ENCODE results near the gene APBA2.
"Not testable (repeated sequence)": the region's sequence is repeated elsewhere in the genome, so short reads cannot be mapped to it uniquely, and the experiment has no call there.

Gene APBA2

DNA sequence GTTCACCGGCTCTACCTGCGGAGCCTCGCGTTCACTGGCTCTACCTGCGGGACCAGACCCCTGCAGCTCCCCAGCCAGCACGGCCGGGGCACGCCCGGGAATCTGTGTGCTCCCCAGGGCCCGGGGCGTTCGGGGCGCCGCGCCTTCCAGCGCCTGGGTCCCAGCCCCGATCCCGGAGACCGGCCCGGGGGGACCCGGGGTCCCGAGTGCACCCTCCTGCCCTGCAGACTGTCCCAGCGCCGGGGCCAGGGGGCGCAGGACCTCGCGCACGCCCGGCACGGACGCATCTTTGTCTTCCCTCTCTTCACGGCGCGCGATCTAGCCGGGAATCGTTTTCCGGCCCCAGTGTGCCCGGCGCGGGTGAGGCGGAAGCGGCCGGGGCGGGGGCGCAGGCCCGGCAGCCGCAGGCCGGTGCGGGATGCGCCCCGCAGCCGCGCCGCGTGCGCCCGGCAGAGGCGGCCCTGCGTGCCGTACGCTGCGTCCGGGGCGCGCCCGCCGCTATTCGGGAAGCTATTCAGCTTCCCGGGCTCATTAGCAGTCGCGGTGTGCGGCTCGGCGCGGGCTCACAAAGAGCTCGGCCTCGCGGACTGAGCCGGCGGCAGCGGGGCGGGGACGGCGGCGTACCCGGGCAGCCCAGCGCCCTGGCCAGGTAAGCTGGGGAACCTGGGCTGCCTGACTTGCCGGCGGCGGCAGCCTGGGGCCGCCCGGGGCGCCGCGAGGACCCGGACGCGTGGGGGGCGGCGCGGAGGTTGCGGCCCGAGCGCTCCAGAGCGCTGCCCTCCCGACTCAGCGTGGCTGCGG lies at the start of gene APBA2:
Gene APBA2, plus strand, starts transcription at position 345 of the 801 bp plus-strand sequence. CDS start 167,911 bp downstream, outside the sequence.
- peak; percentile 38 to 49 for DNase-seq

DNA sequence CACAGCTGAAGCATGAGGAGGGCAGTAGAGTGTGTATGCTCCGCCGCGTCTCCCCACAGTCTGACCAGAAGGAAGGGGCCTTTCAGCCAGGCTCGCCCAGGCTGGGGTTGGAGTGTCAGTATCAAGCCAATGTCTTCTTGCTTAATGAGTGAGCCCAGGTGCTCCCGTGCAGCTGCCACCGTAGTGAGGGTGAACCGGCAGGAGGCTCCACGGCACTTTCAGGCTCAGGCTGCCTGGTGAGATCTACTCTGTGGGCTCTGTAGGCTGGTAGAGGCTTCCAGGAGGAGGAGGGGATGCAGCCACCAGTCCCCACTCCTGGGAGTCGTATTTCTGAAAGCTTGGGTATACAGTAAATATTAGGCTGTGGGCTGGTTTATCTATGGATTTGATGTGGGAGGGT lies 45.5 kb upstream of the APBA2 start:
- not testable (repeated sequence) for DNase-seq

DNA sequence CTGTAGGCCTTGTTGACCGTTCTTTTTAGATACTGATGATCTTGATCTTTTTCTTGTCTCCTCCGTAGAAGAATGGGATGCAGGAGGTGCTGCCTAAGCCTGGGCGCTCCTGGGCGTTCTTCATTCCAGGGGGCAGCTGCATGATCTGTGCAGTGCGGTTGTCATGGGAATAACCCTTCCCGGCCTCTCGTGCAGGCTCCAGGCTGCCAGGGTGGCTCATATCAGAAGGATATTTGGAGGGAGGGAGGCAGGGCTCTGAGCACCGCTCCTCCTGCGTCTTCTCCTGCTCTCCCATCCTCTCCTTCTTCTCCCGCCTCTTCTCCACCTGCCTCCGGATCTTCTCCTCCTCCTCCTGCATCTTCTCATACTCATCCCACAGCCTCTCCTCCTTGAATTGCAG lies 43.6 kb upstream of the APBA2 start:
- not testable (repeated sequence) for DNase-seq

DNA sequence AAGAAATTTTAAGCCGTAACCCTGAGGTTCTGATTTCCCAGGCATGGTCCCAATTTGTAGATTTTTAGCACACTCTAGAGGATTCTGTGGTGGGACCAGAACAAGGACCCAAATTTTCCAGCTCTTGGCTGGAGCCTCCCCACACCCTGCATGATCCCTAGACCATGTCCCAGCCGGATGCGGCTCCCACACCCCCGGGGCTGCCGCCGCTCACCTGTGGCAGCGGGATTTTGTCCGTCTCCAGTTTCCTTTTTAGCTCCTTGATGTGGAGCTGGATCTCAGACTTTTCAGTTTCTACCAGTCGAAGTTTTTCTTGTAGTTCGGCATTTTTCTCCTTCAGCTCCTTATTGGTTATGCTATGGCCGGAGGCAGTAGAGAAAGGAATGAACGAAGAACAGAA lies 42.3 kb upstream of the APBA2 start:
- not testable (repeated sequence) for DNase-seq

DNA sequence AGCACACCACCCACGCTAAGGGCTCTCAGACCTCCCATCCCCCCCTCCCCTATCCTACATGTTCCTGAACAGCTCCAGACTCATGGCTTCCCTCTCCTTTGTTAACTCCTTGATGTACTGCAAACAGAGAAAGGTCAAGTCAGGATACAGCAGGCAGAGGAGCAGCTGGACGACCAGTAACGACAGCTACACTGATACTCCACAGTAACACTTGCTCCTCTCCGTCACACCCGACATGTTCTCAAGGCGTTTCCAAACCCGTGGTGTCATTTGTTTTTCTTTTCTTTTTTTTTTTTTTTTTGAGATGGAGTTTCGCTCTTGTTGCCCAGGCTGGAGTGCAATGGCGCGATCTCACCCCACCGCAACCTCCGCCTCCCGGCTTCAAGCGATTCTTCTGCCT lies 41.6 kb upstream of the APBA2 start:
- DNase-seq, result not testable (repeated sequence)

DNA sequence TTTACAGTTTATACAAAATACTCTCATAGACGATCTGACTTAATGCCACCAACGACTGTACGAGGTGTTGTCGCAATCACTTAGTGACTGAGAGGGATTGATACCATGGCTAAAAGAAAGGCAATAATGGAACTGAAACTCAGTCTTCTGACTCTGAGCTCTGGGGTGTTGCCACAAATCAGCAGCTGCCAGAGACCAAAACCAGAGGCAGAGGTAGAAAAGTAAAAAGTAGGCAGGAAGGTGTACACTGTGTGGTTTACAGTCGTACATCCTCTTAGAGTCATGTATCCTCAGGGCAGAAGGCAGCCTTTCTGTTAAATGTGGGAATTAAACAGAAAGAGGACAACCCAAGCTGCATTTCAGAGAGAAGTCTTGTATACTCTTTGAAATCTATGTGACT lies 38.5 kb upstream of the APBA2 start:
- peak in 1 of 2 donors; percentile 7 for DNase-seq

DNA sequence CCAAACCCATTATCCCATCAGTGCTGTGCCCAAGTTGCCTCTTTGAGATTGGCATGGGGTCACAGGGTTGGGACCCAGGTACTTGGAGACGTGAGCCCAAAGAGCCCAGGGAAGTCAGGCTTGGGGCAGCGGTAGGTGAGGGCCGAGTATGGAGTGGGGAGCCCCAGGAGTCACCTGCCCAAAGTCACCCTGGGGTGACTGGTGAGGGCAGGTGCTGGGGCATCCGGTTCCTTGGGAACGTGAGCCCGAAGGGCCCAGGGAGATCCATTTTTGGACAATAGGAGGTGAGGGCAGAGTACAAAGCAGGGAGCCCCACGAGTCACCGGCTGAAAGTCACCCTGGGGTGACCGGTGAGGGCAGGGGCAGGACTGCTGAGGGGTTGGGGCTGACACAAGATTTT lies 37.8 kb upstream of the APBA2 start:
- not testable (repeated sequence) for DNase-seq

DNA sequence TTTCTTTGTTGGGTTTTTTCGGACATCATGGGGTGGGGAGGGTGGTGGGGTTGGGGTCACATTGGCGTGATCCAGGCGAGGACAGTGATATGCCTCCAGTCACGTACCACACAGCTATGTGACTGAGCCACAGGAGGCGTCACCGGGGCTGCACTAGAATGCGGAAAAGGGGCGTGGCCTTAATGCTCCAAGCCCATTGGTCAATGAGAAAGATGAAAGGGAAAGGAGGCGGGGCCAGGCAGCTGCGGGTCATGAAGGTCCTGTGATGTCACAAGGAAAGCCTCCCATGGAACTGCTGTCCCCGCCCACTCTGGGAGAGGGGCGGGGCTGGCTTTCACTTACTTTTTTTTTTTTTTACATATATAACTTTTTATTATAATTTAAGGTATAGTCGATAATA lies 37.3 kb upstream of the APBA2 start, which contains the start of gene GOLGA6L7:
Gene GOLGA6L7, minus strand, starts transcription at position 124 of the 400 bp plus-strand sequence. Its CDS starts 95 bp downstream, at position 29.
- not testable (repeated sequence) for DNase-seq

DNA sequence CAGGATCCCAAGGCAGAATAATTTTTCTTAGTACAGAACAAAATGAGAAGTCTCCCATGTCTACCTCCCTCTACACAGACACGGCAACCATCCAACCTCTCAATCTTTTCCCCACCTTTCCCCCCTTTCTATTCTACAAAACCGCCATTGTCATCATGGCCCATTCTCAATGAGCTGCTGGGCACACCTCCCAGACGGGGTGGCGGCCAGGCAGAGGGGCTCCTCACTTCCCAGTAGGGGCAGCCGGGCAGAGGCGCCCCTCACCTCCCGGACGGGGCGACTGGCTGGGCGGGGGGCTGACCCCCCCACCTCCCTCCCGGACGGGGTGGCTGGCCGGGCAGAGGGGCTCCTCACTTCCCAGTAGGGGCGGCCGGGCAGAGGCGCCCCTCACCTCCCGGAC lies 36.5 kb upstream of the APBA2 start:
- not testable (repeated sequence) for DNase-seq

DNA sequence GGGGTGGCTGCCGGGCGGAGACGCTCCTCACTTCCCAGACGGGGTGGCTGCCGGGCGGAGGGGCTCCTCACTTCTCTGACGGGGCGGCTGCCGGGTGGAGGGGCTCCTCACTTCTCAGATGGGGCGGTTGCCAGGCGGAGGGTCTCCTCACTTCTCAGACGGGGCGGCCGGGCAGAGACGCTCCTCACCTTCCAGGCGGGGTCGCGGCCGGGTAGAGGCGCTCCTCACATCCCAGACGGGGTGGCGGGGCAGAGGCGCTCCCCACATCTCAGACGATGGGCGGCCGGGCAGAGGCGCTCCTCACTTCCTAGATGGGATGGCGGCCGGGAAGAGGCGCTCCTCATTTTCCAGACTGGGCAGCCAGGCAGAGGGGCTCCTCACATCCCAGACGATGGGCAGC lies 36.0 kb upstream of the APBA2 start:
- DNase-seq, result not testable (repeated sequence)

DNA sequence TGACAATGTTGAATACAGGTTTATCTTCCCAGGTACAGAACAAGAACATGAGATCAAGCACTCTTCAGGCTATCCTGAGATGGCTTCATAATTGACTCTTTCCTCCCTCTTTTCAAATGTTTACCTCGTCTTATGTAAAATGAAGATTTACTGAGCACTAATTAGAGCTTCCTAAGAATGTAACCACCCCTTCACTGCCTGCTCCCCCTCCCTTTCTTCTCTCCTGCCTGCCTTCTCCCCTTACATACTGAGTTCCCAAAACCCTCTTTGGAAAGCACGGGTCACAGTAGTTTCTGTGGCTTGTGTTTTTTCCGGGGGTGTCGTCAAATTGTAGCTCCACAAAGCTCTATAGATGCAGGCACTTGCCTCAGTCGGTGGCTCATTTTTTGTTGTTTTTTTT lies 32.1 kb upstream of the APBA2 start:
- not testable (repeated sequence) for DNase-seq

DNA sequence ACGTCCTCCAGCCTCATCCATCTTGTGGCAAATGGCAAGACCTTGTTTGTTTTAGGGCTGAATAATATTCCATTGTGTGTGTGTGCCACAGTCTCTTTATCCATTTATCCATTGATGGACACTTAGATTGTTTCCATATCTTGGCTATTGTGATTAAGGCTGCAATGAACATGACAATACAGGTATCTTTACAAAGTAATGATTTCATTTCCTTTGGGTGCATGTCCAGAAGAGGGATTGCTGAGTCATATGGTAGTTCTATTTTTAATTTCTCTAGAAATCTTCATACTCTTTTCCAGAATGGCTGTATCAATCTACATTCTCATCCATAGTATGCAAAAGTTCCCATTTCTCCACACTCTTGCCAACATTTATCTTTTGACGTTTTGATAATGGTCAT lies 31.2 kb upstream of the APBA2 start:
- DNase-seq, result not testable (repeated sequence)

DNA sequence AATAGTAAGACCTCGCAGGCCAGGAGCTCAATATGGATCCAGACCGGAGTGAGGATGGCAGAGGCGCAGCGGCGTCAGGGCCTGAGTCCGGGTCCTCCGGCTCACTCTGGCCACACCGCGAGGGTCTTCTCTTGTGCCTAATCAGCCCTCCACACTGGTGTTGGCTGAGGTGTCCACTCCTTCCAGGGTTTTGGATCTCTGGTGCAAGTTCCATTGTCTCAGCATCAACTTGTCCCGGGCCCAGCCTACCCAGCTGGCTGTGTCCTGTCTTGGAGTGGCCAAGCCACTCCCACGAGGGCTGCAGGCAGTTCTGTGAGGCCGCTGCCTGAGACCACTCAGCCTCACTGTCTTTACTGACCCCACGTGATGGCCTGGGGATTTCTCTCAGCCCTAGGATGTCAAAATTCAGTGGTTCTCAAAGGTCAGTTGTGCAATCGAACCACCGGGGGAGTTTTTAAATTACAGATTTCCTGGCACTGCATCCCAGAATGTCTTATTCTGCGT lies 24.7 kb upstream of the APBA2 start:
- DNase-seq, result no peak

DNA sequence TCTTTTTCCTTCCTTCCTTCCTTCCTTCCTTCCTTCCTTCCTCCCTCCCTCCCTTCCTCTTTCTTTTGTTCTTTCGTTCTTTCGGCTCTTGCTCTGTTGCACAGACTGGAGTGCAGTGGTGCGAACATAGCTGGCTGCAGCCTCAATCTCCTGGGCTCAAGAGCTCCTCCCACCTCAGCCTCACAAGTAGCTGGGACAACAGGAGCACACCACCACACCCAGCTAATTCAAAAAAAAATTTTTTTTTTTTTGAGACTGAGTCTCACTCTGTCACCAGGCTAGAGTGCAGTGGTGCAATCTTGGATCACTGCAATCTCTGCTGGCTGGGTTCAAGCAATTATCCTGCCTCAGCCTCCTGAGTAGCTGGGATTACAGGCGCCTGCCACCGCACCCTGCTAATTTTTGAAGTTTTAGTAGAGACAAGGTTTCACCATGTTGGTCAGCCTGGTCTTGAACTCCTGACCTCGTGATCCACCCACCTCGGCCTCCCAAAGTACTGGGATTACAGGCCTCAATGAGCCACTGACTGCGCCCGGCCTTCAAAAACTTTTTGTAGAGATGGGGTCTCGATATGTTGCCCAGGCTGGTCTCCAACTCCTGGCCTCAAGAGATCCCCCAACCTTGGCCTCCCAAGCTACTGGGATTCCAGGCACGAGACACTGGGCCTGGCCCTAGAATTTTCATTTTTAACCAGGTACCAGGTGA lies 24.0 kb upstream of the APBA2 start:
- not testable (repeated sequence) for DNase-seq

DNA sequence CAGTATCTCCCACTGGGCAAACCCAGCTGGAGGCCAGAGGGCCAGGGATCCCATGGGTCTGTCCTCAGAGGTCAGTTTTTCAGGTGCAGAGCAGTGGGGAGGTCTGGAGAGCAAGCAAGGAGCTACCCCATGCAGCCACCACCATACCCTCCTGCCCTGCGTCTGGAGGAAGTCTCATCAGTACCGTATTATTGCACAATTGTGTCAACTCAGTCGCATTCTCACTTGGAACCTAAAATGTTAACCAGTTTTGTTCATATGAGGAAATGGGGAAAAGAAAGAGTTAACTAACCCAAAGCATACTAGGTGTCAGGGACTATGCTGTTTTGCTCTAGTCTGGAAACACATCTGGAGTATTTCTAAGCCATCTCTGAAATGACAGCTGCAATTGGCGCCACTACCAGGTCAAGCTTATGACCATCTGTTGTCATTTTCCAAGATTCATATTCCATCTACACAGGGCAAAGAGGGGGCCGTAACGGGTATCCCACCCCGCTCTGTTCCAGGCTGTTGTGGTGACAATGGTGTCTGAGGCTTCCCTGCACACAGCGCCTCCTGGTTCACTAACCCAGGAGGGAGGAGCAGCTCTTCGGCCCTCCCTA lies 16.9 kb upstream of the APBA2 start:
- DNase-seq, result no peak

DNA sequence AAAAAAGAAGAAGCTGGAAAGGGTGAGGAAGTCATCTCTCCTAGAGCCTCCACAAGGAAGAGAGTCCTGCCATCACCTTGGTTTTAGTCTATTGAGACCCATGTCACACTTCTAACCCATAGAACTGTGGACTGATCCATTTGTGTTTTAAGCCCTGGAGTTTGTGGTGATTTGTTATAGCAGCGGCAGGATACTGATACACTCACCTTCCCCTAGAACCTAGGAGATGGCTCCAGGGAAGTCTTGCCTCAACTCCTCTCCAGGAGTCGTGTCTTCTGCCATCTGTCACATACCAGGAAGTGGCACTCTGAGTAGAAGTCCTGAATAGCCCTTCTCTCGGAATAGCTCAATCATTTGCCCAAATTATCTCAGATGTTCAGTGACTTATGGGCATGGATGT lies 14.6 kb upstream of the APBA2 start:
- no peak for DNase-seq

DNA sequence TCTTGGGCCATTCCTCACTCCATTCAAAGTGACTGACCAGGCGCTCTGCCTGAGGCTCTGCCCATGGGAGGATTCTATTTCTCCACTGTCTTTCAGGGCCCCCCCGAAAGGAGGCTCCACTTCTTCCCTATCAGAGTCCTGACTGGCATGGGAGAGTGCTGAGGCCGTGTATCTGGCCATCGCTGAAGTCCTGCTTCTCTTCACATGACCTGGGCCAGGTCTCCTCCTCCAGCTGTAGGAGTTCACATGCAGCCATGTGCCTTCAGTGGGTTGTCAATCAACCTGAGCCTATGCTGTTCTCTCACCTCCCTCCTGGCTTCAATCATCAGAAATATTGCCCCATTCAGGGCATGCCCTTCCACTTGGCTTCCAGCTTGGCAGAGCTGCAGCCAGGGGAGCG lies 12.8 kb upstream of the APBA2 start:
- no peak for DNase-seq

DNA sequence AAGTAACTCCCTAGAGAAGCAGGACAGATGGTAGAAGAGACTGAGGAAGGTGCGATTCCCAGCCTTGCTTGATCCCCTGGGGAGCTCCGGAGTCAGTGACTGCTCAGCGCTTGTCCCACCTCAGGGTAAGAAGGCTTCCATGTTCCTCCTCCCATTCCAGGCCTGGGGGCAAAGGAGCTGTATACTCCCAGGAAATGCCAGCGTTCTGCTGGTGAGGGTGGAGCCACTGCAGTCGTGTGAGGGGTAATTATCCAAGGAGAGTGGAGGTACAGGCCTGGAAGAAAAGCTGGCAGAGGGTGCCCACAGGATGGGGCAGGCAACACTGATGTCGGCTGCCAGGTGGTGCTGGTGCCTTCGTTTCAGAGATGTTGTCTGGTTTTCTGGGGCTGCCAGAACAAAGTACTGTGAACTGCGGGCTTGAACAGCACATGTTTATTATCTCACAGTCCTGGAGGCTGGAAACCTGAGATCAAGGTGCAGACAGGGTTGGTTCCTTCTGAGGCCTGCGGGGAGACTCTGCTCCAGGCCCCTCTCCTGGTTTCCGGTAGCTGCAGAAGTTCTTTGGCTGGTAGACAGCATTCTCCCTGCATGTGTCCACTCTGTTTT lies 12.1 kb upstream of the APBA2 start:
- DNase-seq, result peak; percentile 38 to 40

DNA sequence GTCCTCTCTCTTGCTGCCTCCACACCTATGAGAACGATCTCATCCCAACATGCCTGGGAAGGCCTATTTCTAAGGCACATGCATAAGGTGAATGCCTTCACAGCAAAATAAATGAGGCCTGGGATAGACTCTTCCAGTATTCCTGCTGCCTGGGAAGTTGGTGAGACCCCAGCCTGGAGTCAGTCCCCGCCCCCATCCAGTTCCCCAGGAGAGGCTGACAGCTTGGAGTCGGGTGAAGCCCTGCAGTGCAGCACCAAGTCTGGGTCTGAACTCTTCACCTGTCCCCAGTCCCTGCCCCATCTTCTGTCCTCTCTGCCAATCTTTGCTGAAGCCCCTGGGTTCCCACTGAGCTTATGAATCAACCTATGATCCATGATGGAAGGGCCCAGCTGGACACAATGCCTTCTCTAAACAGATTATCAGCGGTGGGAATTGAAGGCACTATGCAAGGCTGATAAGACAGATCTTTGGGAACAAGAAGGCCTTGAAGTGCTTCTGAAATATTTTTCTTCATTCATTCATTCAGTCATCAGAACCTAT lies 10.2 kb upstream of the APBA2 start:
- DNase-seq, result no peak

DNA sequence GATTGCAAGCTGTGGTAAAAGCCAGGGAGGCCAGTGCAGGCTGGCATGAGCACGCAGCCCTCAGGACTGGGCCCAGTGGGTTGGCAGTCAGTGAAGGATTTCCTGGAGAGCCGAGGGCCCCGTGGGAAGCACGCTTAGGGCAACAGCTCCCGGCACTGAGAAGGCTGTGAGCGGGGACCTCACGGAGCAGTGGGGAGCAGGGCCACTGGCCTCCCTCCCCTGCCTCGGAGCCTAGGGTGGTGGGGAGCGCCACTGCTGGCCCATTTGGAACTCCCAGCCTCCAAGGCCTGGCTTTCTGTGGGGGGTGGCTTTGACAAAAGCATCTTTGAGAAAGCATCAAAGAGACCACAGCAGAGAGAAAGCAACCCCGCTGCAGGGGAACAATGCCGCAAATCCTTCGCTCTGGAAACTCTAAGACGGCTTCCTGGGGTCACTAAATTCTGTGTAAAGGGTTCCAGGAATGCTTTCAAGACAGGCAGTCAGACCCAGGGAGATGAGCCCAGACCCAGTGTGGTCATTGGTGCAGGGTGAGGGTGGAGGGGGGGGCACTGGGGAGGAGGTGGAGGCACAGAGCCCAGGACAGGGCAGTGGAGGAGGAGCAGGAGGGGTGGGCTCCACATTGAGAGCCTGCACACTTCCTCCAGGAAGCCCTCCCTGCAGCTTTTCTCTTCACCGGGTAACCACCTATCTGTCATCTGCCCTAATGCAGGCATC lies 9.5 kb upstream of the APBA2 start:
- no peak for DNase-seq

DNA sequence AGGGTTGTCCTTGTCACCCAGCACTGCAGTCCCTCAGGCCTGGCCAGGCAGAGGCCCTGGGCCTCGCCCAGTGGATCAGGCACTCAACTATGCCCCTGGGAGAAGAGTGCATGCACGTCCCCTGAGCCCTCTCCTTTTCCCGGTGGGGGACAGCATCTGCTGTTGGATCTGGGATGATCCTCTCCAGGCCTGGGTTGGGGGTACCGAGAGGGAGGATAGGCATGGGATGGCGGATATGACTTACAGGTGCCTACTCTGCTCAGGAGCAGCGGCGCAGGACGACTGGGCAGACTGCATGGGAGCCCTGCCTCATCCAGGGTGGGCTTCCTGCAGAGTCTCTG lies 9.0 kb upstream of the APBA2 start:
- no peak for DNase-seq

DNA sequence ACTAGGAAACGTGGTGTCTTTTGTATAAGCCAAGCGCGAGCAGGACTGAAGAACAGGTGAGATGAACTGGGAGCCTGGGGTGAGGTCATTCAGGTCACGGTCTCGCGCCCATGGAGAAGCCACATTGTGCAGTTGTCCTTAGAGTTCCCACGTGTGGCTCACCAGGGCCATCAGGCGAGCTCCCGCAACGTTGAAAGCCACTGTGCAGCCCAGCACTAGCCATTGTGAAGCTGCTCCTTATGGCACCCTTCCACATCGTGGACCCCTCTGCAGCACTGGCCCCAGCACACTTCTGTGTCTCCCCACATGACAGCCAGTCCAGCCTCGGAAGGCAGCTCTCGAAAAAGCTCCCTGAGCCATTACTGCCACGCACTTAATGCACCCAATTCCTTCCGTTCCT lies 7.6 kb upstream of the APBA2 start:
- DNase-seq, result no peak
